Measurements from ENCODE around the gene WDFY4.

The WDFY4 gene

DNA sequence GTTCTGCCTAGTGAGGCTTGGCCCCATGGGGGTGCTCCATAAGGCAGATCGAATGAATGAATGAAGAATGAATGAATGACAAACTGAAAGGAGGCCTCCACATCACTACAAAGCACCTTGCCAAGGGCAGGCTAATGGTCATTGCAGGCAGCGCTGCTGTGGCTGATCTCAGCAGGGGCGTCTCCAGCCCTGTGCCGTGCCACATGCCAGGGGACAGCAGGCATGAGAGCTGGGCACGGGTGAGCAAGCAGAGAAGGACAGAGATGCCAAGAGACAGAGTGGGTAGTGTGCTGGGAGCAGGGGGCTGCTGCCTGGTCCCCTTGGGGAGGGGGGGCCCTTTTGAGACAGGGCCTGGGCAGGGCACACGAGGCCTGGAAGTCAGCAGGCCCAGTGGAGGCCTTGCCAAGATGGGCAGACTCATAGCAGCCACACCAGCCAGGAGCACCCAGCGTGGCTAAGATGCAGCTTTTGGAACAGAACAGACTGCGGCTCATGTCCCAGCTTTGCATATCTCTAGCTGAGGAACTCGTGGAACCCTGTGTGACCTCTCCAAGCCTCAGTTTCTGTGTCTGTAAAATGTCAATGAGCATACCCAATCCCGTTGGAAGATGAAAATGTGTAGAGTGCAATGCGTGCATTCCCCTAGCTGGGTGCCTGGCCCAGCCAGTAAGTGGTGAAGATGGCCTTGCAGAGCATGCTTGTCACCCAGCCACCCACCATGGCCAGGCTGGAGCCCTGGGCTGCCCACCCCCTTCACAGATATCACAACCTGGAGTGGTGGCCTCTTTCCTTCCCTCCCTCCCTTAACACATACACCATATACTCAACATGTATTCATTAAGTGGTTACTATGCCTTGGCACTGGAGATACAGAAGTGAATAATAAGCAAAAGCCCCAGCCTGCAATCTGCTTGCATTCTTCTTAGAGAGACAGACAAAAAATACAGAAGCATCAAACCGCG lies 316.0 kb downstream of the WDFY4 start:
- no peaks in the 10 kb centered on the region for H3K36me3 Mint-ChIP-seq (ENCODE audit: insufficient read depth)
- H3K27ac Mint-ChIP-seq (ENCODE audit: low read depth) = no peak overlapping the region
- no peak overlapping the region for H3K4me3 Mint-ChIP-seq
- H3K4me1 Mint-ChIP-seq = no peaks in the 10 kb centered on the region
- ATAC-seq (replicated peaks; ENCODE audit: extremely low read depth, poor library complexity, severe bottlenecking) = no peak
- peaks cover 14% of the 10 kb centered on the region for H3K27me3 Mint-ChIP-seq
- no peaks in the 10 kb centered on the region for H3K9me3 Mint-ChIP-seq
- no peak for DNase-seq (ENCODE audit: low spot score in 2 of 2)

DNA sequence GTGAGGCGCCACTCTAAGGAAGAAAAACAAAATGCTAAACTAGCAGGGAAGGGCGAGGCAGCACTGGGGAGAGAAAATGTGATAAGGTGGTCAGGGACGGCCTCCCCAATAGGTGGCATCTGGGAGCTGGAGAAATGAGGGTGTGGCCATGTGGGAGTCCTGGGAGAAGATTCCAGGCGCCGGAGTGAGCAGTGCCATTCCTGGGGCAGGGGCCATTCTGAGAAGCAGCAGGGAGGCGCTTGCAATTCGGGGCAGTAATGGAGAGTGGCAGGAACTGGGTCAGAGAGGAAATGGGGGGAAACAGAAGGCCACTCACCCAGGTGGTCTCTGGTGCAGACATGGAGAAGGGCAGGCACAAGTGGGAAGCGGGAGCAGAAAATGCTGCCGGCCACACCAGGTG lies 316.7 kb downstream of the WDFY4 start:
- no peak overlapping the region for H3K27ac Mint-ChIP-seq (ENCODE audit: low read depth)
- no peaks in the 10 kb centered on the region for H3K36me3 Mint-ChIP-seq (ENCODE audit: insufficient read depth)
- peaks cover 14% of the 10 kb centered on the region for H3K27me3 Mint-ChIP-seq
- no peak overlapping the region for H3K4me3 Mint-ChIP-seq
- no peak for ATAC-seq (replicated peaks; ENCODE audit: extremely low read depth, poor library complexity, severe bottlenecking)
- H3K9me3 Mint-ChIP-seq = no peaks in the 10 kb centered on the region
- no peaks in the 10 kb centered on the region for H3K4me1 Mint-ChIP-seq
- no peak for DNase-seq (ENCODE audit: low spot score in 2 of 2)

DNA sequence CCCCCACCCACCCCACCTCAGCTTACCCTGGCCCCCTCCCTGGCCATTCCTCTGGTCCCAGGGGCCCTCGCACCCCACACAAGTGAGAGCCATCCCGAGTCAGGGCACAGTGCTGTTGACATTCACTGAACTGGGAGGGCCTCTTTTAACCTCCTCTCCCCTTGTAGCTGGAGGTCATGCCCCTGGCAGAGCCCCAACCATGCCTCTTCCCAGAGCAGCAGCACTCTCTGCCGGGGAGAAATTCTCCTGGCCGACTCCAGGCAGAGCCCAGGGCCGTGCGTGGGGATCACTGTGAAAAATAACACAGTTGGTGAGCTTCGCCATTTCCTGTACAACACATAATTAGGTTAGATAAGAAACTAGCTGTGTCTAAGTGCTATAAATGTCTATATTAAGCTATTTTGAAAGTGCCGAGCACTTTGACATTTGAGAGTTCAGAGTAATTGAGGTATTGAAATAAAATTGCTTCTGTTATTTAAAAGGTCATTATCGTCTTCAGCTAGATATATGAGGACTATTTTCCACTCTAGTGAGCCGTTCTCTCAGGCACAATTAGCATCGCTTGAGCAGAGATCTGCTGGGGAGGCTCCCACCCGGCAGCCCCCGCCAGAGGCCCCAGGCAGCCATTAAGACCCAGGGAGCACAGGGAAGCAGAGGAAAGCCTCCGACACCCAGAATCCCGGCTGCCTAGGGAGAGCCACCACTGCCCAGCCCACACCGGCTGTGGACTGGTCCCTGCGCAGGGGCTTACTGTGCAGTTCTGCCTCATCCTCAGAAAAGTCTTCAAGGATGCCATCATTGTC lies 317.4 kb downstream of the WDFY4 start:
- H3K4me1 Mint-ChIP-seq = no peaks in the 10 kb centered on the region
- peaks cover 14% of the 10 kb centered on the region for H3K27me3 Mint-ChIP-seq
- no peak overlapping the region for H3K27ac Mint-ChIP-seq (ENCODE audit: low read depth)
- H3K36me3 Mint-ChIP-seq (ENCODE audit: insufficient read depth) = no peaks in the 10 kb centered on the region
- DNase-seq (ENCODE audit: low spot score in 2 of 2) (no peak), ATAC-seq (replicated peaks; ENCODE audit: extremely low read depth, poor library complexity, severe bottlenecking) (no peak)
- H3K9me3 Mint-ChIP-seq = no peaks in the 10 kb centered on the region
- no peak overlapping the region for H3K4me3 Mint-ChIP-seq

DNA sequence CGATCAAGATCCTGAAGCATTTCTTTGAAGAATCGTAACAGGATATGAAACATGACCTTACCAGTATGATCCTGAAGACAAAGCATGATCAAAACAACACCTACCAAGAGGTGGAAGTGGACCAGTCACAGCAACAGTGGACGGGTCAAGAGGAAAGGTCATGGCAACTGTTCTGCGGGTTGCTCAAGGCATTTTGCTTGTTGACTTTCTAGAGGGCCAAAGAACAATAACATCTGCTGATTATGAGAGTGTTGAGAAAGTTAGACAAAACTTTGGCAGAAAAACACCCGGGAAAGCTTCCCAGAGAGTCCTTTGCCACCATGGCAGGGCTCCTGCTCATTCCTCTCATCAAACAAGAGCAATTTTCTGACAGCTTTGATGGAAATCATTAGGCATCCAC lies 320.6 kb downstream of the WDFY4 start:
- Mint-ChIP-seq H3K27me3 (peaks cover 11% of the 10 kb centered on the region), H3K36me3 (ENCODE audit: insufficient read depth) (no peaks in the 10 kb centered on the region), H3K9me3 (no peaks in the 10 kb centered on the region), H3K4me1 (no peaks in the 10 kb centered on the region), H3K4me3 (no peak overlapping the region), H3K27ac (ENCODE audit: low read depth) (no peak overlapping the region)
- ATAC-seq (replicated peaks; ENCODE audit: extremely low read depth, poor library complexity, severe bottlenecking) (no peak), DNase-seq (ENCODE audit: low spot score in 2 of 2) (no peak)

DNA sequence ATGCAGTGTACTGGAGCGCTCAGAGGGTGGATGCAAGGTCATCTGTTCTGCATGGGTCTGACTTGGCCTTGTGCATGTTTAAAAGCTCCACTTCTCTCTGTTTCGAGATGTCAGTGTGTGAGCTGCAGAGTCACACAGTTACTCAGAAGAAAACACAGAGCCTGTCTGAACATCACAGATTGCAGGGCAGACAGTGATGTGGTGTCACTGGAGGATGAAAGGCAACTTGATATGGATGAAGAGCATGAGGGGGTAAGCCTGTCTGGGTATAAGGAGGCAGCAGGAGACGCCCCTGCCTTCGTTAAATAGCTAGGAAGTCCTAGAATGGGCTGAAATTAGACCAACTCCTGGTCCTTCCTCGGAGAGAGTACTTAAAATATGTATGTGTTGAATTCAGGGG lies 322.5 kb downstream of the WDFY4 start:
- H3K27ac Mint-ChIP-seq (ENCODE audit: low read depth) = no peak overlapping the region
- no peak for DNase-seq (ENCODE audit: low spot score in 2 of 2)
- H3K36me3 Mint-ChIP-seq (ENCODE audit: insufficient read depth) = no peaks in the 10 kb centered on the region
- no peaks in the 10 kb centered on the region for H3K9me3 Mint-ChIP-seq
- no peaks in the 10 kb centered on the region for H3K4me1 Mint-ChIP-seq
- no peak for ATAC-seq (replicated peaks; ENCODE audit: extremely low read depth, poor library complexity, severe bottlenecking)
- no peaks in the 10 kb centered on the region for H3K27me3 Mint-ChIP-seq
- no peak overlapping the region for H3K4me3 Mint-ChIP-seq

DNA sequence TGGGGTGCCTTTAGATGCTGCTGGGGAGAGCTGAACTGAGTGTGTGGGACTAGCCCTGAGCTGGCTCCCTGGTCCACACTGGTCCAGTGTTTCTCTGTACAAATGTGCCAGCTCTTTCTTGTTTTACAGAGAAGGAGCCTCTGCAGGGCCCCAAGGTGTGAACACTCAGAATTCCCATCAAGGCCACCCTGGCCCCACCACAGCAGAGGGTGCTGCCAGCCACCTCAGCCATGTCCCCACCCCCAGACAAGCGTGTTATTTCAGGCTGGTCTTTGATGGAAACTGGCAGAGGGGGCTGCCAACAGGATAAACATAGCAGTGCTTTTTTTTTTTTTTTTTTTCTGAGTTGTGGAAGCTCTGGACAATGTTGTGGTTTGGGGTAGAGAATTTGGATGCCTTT lies 323.4 kb downstream of the WDFY4 start:
- H3K9me3 Mint-ChIP-seq = no peaks in the 10 kb centered on the region
- no peaks in the 10 kb centered on the region for H3K36me3 Mint-ChIP-seq (ENCODE audit: insufficient read depth)
- H3K4me3 Mint-ChIP-seq = no peak overlapping the region
- H3K27ac Mint-ChIP-seq (ENCODE audit: low read depth) = no peak overlapping the region
- H3K4me1 Mint-ChIP-seq = no peaks in the 10 kb centered on the region
- no peak for ATAC-seq (replicated peaks; ENCODE audit: extremely low read depth, poor library complexity, severe bottlenecking)
- H3K27me3 Mint-ChIP-seq = no peaks in the 10 kb centered on the region
- no peak for DNase-seq (ENCODE audit: low spot score in 2 of 2)

DNA sequence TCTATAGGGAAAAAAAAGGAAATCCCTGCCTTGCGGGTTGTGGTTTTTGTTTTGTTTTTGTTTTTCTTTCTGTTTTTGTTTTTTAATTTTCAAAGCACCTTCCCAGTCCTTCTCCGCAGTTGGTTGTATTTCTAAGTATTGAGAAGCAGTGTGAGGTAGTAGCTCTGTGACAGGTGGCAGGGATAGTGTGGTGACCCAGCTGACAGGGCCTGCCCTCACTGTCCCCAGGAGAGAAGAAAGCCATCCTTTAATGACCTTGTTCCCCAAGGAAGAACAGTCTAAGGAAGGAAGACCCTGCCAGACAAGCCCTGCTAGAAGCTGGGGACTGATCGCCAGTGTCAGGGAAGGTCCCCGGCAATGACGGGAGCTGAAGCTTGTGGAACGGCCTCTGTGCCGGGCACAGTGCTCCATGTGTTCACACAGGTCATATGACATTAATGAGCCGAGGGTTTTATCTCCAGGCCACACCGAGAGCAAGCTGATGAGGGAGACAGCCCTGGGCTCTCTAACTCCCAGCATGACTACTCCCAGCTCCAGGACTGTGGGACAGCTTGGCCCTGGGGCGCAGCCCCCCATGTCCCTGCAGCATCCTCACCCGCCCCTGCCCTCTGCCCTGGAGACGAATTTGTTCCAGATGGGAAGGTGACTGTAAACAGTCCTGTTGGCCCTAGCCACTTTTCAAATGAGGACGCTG lies 324.0 kb downstream of the WDFY4 start:
- Mint-ChIP-seq H3K4me3 (no peak overlapping the region), H3K4me1 (no peaks in the 10 kb centered on the region), H3K27ac (ENCODE audit: low read depth) (no peak overlapping the region), H3K36me3 (ENCODE audit: insufficient read depth) (no peaks in the 10 kb centered on the region), H3K9me3 (no peaks in the 10 kb centered on the region), H3K27me3 (no peaks in the 10 kb centered on the region)
- DNase-seq (ENCODE audit: low spot score in 2 of 2) = no peak
- no peak for ATAC-seq (replicated peaks; ENCODE audit: extremely low read depth, poor library complexity, severe bottlenecking)

DNA sequence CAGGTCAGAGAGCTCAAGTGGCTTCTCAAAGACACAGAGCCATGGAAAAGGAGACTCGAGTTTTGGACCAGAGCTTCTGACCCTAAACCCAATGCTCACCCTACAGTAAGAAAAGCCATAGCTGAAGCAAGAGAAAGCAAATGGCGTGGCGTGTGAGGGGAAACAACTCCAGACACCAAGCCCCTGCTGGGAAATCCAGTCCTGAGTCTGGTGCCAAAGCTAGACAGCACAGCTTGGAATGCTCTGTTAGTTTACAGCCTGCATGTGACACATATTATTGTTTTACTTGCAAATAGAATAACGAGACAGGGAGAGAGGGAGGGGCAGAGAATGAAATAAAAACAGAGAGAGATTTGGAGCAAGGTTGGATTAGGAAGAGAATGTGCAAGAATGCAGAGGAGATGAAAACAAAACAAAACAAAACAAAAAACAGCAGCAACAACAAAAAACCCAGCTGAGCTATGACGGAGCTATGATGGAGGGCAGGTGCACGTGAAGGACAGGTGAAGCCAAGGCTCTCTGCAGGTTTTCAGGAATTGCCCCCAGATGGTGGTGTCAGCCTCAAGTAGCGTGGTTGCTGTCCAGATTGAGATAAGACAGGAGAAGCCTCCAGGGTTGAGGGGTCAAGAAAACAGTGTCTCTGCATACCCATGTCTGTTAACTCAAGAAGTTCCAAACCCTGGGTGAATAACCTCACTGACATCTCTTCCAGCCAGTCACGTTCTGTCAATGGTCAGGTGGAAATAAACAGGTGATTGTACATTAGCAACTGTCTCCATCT lies 324.7 kb downstream of the WDFY4 start:
- Mint-ChIP-seq H3K9me3 (no peaks in the 10 kb centered on the region), H3K27me3 (no peaks in the 10 kb centered on the region), H3K4me1 (no peaks in the 10 kb centered on the region), H3K27ac (ENCODE audit: low read depth) (no peak overlapping the region), H3K36me3 (ENCODE audit: insufficient read depth) (no peaks in the 10 kb centered on the region), H3K4me3 (no peak overlapping the region)
- ATAC-seq (replicated peaks; ENCODE audit: extremely low read depth, poor library complexity, severe bottlenecking) = no peak
- DNase-seq (ENCODE audit: low spot score in 2 of 2) = no peak

DNA sequence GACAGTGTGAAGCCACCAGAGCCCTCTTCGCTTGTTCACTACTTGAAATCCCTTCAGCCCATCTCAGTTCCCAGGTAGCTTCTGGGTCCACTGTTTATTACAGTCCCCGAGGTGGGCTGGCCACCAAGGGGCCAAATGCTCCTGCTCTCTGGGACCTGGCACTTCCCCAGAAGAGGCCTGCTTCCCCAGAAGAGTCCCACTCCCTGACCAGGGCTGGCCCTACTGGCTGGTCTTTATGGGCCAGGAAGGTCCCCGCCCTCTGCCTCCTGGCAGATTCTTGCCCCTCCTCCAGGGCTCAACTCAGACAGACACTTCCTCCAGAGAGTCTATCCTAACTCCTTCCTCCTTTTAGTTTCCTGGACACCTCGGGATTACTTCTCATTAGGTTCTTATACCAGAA lies 325.6 kb downstream of the WDFY4 start:
- Mint-ChIP-seq H3K36me3 (ENCODE audit: insufficient read depth) (peaks cover 2% of the 10 kb centered on the region), H3K4me3 (no peak overlapping the region), H3K27me3 (no peaks in the 10 kb centered on the region), H3K9me3 (no peaks in the 10 kb centered on the region), H3K27ac (ENCODE audit: low read depth) (no peak overlapping the region), H3K4me1 (no peaks in the 10 kb centered on the region)
- no peak for DNase-seq (ENCODE audit: low spot score in 2 of 2)
- no peak for ATAC-seq (replicated peaks; ENCODE audit: extremely low read depth, poor library complexity, severe bottlenecking)

DNA sequence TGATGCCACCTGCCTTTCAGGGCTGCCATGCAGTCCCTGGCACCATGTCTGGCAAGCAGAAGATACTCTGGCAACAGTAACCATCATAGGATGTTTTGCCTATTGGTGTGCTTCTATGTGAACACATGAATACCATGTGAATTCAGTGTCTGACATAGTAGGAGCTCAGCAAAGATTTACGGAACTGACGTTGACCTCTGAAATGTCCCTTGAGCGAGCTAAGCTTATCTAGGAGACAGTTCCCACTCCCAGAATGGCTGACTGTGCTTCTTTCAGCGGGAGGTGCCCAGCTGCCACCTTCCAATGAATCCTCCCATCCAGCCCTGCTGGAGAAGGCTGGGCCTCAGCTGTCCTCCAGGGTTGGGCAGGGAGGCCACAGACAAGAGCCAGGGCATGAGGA lies 326.2 kb downstream of the WDFY4 start:
- Mint-ChIP-seq H3K27me3 (no peaks in the 10 kb centered on the region), H3K36me3 (ENCODE audit: insufficient read depth) (peaks cover 2% of the 10 kb centered on the region), H3K4me1 (no peaks in the 10 kb centered on the region), H3K4me3 (no peak overlapping the region), H3K27ac (ENCODE audit: low read depth) (no peak overlapping the region), H3K9me3 (no peaks in the 10 kb centered on the region)
- no peak for ATAC-seq (replicated peaks; ENCODE audit: extremely low read depth, poor library complexity, severe bottlenecking)
- no peak for DNase-seq (ENCODE audit: low spot score in 2 of 2)

DNA sequence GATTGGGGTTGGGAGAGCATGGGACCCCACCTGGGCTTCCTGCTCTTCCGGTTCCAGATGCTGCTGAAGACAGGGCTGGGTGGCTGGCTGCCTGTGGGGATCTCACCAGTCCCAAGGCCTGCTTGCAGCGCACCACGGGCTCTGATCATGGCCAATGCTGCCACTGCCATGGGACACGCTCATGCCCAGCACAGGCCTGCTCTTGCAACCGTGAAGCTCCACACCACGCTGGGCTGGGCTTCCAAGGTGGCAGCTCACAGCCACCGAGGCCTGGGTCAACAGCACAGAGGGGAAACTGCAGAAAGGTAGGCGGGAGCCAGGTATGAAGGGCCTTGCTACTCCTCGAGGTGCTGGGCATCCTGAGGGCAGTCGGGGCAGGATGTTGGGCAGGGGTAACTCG lies 327.1 kb downstream of the WDFY4 start:
- ATAC-seq (replicated peaks; ENCODE audit: extremely low read depth, poor library complexity, severe bottlenecking) (no peak), DNase-seq (ENCODE audit: low spot score in 2 of 2) (no peak)
- H3K36me3 Mint-ChIP-seq (ENCODE audit: insufficient read depth) = peaks cover 2% of the 10 kb centered on the region
- no peak overlapping the region for H3K27ac Mint-ChIP-seq (ENCODE audit: low read depth)
- H3K4me1 Mint-ChIP-seq = no peaks in the 10 kb centered on the region
- H3K9me3 Mint-ChIP-seq = no peaks in the 10 kb centered on the region
- peaks cover 3% of the 10 kb centered on the region for H3K27me3 Mint-ChIP-seq
- no peak overlapping the region for H3K4me3 Mint-ChIP-seq

DNA sequence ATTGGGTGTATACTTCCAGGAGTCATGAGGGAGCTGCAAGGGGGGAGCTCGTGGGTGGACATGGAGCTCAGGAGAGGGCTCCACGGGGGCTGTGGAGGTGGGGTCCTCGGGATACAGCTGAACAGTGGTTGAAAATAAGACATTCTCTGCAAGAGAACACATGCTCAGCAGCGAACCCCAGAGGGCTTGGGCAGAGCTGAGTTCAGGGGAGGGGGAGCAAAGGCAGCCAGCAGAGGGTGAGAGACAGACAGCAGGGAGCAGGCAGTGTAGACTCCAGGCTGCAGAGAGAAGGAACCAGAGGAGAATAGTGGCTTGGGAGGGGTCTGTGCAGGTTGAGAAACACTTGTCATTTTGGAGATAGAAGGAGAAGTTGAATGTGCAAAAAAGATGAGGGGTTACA lies 327.9 kb downstream of the WDFY4 start:
- no peak overlapping the region for H3K27ac Mint-ChIP-seq (ENCODE audit: low read depth)
- H3K4me1 Mint-ChIP-seq = no peaks in the 10 kb centered on the region
- no peak for ATAC-seq (replicated peaks; ENCODE audit: extremely low read depth, poor library complexity, severe bottlenecking)
- peaks cover 2% of the 10 kb centered on the region for H3K36me3 Mint-ChIP-seq (ENCODE audit: insufficient read depth)
- no peaks in the 10 kb centered on the region for H3K9me3 Mint-ChIP-seq
- H3K4me3 Mint-ChIP-seq = no peak overlapping the region
- H3K27me3 Mint-ChIP-seq = peaks cover 12% of the 10 kb centered on the region
- DNase-seq (ENCODE audit: low spot score in 2 of 2) = no peak
